Endothelial cell of umbilical vein (primary cell): ENCODE results near the gene MANEAL. TPM values are rescaled to one million over a fixed set of nuclear protein-coding genes. Genes with fewer than 3 reads are reported as not detected.

Experiments
- BruUV-seq: library from RNA; stranded (reverse); fragments of 400-500 nt; replicated peaks from 2 replicates; lab custom pipeline; 2021; lab: Mats Ljungman, UMichigan
- CTCF ChIA-PET: fragments of 300-600, 350-600 bp; sonication (Branson Sonifier 250); formaldehyde crosslinking; loops from one replicate; lab custom pipeline; 2021; ENCODE audit warnings: antibody characterized with exemption, inconsistent platforms; lab: Charles Lee
- POLR2A ChIA-PET: fragments of 300-600, 350-600 bp; sonication (Branson Sonifier 250); formaldehyde crosslinking; loops from one replicate; lab custom pipeline; 2021; ENCODE audit warnings: antibody characterized with exemption, inconsistent platforms; lab: Charles Lee
- DNase-seq: peaks from one replicate; pipeline ENCODE4 v3.0.0-alpha.2; 2011; ENCODE audit warnings: low read depth, low spot score
- FAIRE-seq: peaks from 2 replicates; lab custom pipeline; 2011; peaks lifted over from hg19 to GRCh38; lab: Jason Lieb, UNC
- H2AFZ ChIP-seq: 2 replicates; pipeline ENCODE4 v1.6.0; 2012; ENCODE audit warnings: low read depth, low read length, control low read depth, inconsistent platforms
- H3K27ac ChIP-seq: 2 replicates; pipeline ENCODE4 v1.5.1; 2011; ENCODE audit warnings: low read depth, mild to moderate bottlenecking, control low read depth, low read length, moderate library complexity; ENCODE audit not compliant: insufficient read depth
- H3K27me3 ChIP-seq, 2 experiments: 2 replicates each; pipeline versions ENCODE4 v1.6.0 to v1.6.1; 2011; ENCODE audit warnings: low read length in 2 of 2, mixed read lengths in 1 of 2; ENCODE audit not compliant: control insufficient read depth in 2 of 2, insufficient read depth in 2 of 2
- H3K36me3 ChIP-seq, 2 experiments: 2 replicates in 1 of 2; 3 replicates in 1 of 2; pipeline ENCODE4 v1.5.1; 2011; ENCODE audit warnings: low read length in 2 of 2, mild to moderate bottlenecking in 1 of 2, moderate library complexity in 1 of 2; ENCODE audit not compliant: control insufficient read depth in 2 of 2, insufficient read depth in 2 of 2; ENCODE audit errors: extremely low read depth in 1 of 2
- H3K4me1 ChIP-seq: 3 replicates; pipeline ENCODE4 v1.5.1; 2011; ENCODE audit warnings: mild to moderate bottlenecking, low read length; ENCODE audit not compliant: control insufficient read depth, insufficient read depth; ENCODE audit errors: extremely low read depth
- H3K4me2 ChIP-seq: 2 replicates; pipeline ENCODE4 v1.6.1; 2011; ENCODE audit warnings: low read length, control low read depth, mixed read lengths; ENCODE audit not compliant: insufficient read depth
- H3K4me3 ChIP-seq, 3 experiments: fragments of 200-600 bp in 1 of 3; sonication (generic), shearing (Covaris generic) in 1 of 3; replicated peaks in 1 of 3; 2 replicates each; pipeline ENCODE4 v1.5.1; 2011 to 2016; ENCODE audit warnings: control low read depth in 3 of 3, low read length in 3 of 3, mild to moderate bottlenecking in 2 of 3, inconsistent platforms in 1 of 3, low read depth in 1 of 3, moderate library complexity in 1 of 3; ENCODE audit not compliant: insufficient read depth in 1 of 3
- H3K79me2 ChIP-seq: 2 replicates; pipeline ENCODE4 v1.6.0; 2012; ENCODE audit warnings: low read length, inconsistent platforms; ENCODE audit not compliant: control insufficient read depth, insufficient read depth
- H3K9ac ChIP-seq: replicated peaks from 2 replicates; pipeline ENCODE3; 2011; ENCODE audit warnings: low read length, control low read depth; ENCODE audit not compliant: insufficient read depth; ENCODE audit errors: extremely low read depth
- H3K9me1 ChIP-seq: replicated peaks from 3 replicates; pipeline ENCODE4 v1.6.0; 2011; ENCODE audit warnings: mild to moderate bottlenecking, low read length; ENCODE audit not compliant: control insufficient read depth, insufficient read depth; ENCODE audit errors: extremely low read depth
- H3K9me3 ChIP-seq: replicated peaks from 2 replicates; pipeline ENCODE4 v1.5.1; 2012; ENCODE audit warnings: low read length, inconsistent platforms; ENCODE audit not compliant: control insufficient read depth, insufficient read depth
- H4K20me1 ChIP-seq: replicated peaks from 2 replicates; pipeline ENCODE3; 2011; ENCODE audit warnings: mild to moderate bottlenecking, low read length; ENCODE audit not compliant: control insufficient read depth, insufficient read depth; ENCODE audit errors: extremely low read depth
- EZH2 ChIP-seq: IDR thresholded peaks from 2 replicates; pipeline ENCODE4 v1.6.1; 2012; ENCODE audit warnings: borderline replicate concordance, low read depth, mild to moderate bottlenecking, moderate library complexity, low read length, inconsistent platforms; ENCODE audit not compliant: severe bottlenecking
- GATA2 ChIP-seq: IDR thresholded peaks from 2 replicates; pipeline ENCODE4 v1.7.0; 2011; ENCODE audit warnings: low read depth, mild to moderate bottlenecking, moderate library complexity, mixed read lengths, low read length; ENCODE audit not compliant: insufficient read length, insufficient read depth
- JUN ChIP-seq: IDR thresholded peaks from 2 replicates; pipeline ENCODE4 v1.6.1; 2011; ENCODE audit warnings: borderline replicate concordance, low read depth; ENCODE audit not compliant: insufficient read length, insufficient read depth
- POLR2A ChIP-seq: IDR thresholded peaks from 2 replicates; pipeline ENCODE4 v1.6.1; 2012; ENCODE audit warnings: low read depth, mild to moderate bottlenecking, control low read depth, low read length
- dilution Hi-C: fragments of 300-500 bp; cut with MboI; formaldehyde crosslinking; loops from one replicate; pipeline ENCODE4 v1.15.0; 2019; ENCODE audit warnings: low sequenced_read_pairs; ENCODE audit not compliant: extremely low pct_ligation_motif_present
- intact Hi-C: fragments of 100-400 bp; cut with micrococcal nuclease; formaldehyde crosslinking; loops from one replicate; pipeline ENCODE4 v1.10.0; 2022
- polyA plus RNA-seq, 4 experiments: library from polyadenylated mRNA; depleted of rRNA in 3 of 4; stranded (reverse) in 3 of 4; unstranded in 1 of 4; fragments of >200 nt; gene quantifications; 2 replicates each; pipeline versions ENCODE4 v1.2.1 to v1.2.3, GENCODE V29; 2011 to 2012; ENCODE audit warnings: missing spikeins in 1 of 4
- total RNA-seq: library from RNA; stranded (reverse); gene quantifications from 2 replicates; pipeline ENCODE4 v1.2.3, GENCODE V29; 2021

MANEAL gene
- total and polyA plus RNA-seq, 2 donors (not counting 3 experiments of a cell fraction or from before 2014, with no cell fraction given): 0.66 to 1.3 TPM

GRCh38 chr1:37792943-37793686, 532 bp upstream of the MANEAL start:
- Histone ChIP-seq H3K4me1 (peaks cover 2% of the 10 kb centered on the region), H3K27me3 (peaks cover 9 to 22% of the 10 kb centered on the region in 2 experiments), H3K36me3 (no peaks in the 10 kb centered on the region), H2AFZ (no peak overlapping the region), H3K9me3 (no peaks in the 10 kb centered on the region), H3K9ac (no peak overlapping the region), H3K4me2 (no peak overlapping the region), H3K9me1 (no peaks in the 10 kb centered on the region), H3K79me2 (no peaks in the 10 kb centered on the region), H3K4me3 (no peak overlapping the region), H4K20me1 (no peaks in the 10 kb centered on the region), H3K27ac (no peak overlapping the region)
- no peak for TF ChIP-seq GATA2
- TF ChIP-seq POLR2A: no peak
- TF ChIP-seq EZH2: peak; percentile 25
- DNase-seq (no peak), FAIRE-seq (no peak)
- dilution Hi-C loops: no loop called here
- no TSS peak for BruUV-seq
- intact Hi-C loops: no loop called here
- POLR2A ChIA-PET: no interaction called here
- CTCF ChIA-PET: interaction anchor here (1.7 kb wide), 1 partner anchor 67 kb away, joined by 5 read pairs; no protein-coding TSS in a partner anchor

- H3K4me1 ChIP-seq: peaks cover 2% of the 10 kb centered on the region
- ChIA-PET POLR2A (no interaction called here), CTCF (no interaction called here)
- H3K9ac ChIP-seq: no peak overlapping the region
- DNase-seq: no peak
- dilution Hi-C loops (no loop called here), intact Hi-C loops (no loop called here)
- no peak overlapping the region for H2AFZ ChIP-seq
- no peaks in the 10 kb centered on the region for H3K9me1 ChIP-seq
- no peaks in the 10 kb centered on the region for H3K9me3 ChIP-seq
- H3K27me3 ChIP-seq: peaks cover 9 to 16% of the 10 kb centered on the region in 2 experiments
- BruUV-seq: no TSS peak
- no peaks in the 10 kb centered on the region for H3K79me2 ChIP-seq
- no peak for FAIRE-seq
- no peaks in the 10 kb centered on the region for H3K36me3 ChIP-seq
- TF ChIP-seq EZH2: peak; percentile 62
- no peak for TF ChIP-seq JUN
- H3K27ac ChIP-seq: no peak overlapping the region
- H4K20me1 ChIP-seq: no peaks in the 10 kb centered on the region
- no peak overlapping the region for H3K4me2 ChIP-seq
- H3K4me3 ChIP-seq: no peak overlapping the region
Measured at GRCh38 chr1:37794372-37795339, 1.0 kb downstream of the MANEAL start.
